Transverse colon (tissue), 3 donors: ENCODE data around the gene CENPM.

Source experiments
- CTCF ChIP-seq, 5 experiments: fragments of 200-600 bp in 3 of 5; fragments of 450-650 bp in 2 of 5; sonication (generic) in 3 of 5; IDR thresholded peaks; 1 replicate in 2 of 5; 2 replicates in 3 of 5; pipeline ENCODE4 v1.5.1; 2016 to 2017; ENCODE audit warnings: antibody characterized with exemption in 5 of 5, inconsistent platforms in 3 of 5, mild to moderate bottlenecking in 2 of 5, moderate library complexity in 1 of 5
- EP300 ChIP-seq: sonication (generic); formaldehyde crosslinking; IDR thresholded peaks from one replicate; pipeline ENCODE4 v1.6.1; 2017; ENCODE audit warnings: antibody characterized with exemption, low read depth
- POLR2A ChIP-seq: fragments of 450-650 bp; IDR thresholded peaks from one replicate; pipeline ENCODE4 v1.6.1; 2016; ENCODE audit warnings: antibody characterized with exemption, mild to moderate bottlenecking, moderate library complexity

DNA sequence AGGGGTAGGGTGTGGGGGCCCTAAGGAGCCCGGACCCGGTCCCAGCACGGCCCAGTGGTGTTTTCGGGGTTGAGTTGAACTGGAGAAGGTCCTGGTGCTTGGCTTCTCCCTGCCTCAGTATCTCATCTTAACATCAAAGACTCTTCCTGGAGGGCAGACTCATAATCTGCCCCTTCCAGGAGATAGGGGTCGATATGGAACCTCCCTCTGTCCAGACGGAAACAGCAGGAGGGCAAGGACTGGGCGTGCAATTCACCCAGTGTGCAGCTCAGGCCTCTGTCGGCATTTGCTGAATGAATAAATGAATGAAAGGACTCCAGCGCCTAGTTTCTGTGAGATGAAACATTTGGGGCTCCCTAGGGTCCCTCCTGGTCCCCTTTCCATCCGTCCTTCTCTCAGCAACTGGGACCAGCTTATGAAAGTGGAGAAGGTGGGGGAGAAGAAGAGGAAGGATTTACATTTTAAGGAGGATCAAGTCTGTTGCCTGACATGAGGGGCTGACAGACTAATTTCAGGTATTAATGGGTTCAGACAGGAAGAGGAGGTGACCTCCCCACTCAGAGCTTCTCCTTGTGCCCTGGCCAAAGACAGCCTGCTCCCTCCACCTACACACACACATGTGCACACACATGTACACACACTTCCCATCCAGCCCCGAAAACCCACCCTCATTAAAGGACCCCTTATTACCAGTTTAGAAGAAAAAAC, 31.0 kb downstream of the CENPM start:
- no peak for TF ChIP-seq CTCF (IDR thresholded peaks at IDR 0.05)
- no peak for TF ChIP-seq POLR2A
- TF ChIP-seq EP300, result no peak
